Gastrocnemius medialis (tissue), 4 donors: Measurements from ENCODE around the gene ADAMTS18. TPM values are rescaled to one million over a fixed set of nuclear protein-coding genes. Genes with fewer than 3 reads are reported as not detected.

Source experiments
- ATAC-seq, 2 donors: fragments of 150-250 bp; one replicate each; pipeline ENCODE4 v1.9.1; 2016
- DNase-seq, 2 donors: peaks; one replicate each; pipeline ENCODE4 v3.0.0-alpha.2; 2019
- H3K27ac ChIP-seq, 4 donors: fragments of 200-600 bp; sonication (generic); 1 replicate in 1 of 4; 2 replicates in 3 of 4; pipeline ENCODE4 v1.5.1; 2016 to 2018; ENCODE audit warnings: mild to moderate bottlenecking in 2 of 4, moderate library complexity in 1 of 4
- H3K27me3 ChIP-seq, 3 donors: fragments of 200-600 bp; sonication (generic) in 2 of 3; 1 replicate in 1 of 3; 2 replicates in 2 of 3; pipeline versions ENCODE4 v1.5.1 to v1.6.0; 2016 to 2019; ENCODE audit warnings: mild to moderate bottlenecking in 1 of 3, moderate library complexity in 1 of 3
- H3K36me3 ChIP-seq, 2 donors: fragments of 200-600 bp; sonication (generic) in 1 of 2; one replicate each; pipeline ENCODE4 v1.5.1; 2017 to 2018
- H3K4me1 ChIP-seq, 2 donors: fragments of 200-600 bp; sonication (generic) in 1 of 2; one replicate each; pipeline ENCODE4 v1.5.1; 2016 to 2017; ENCODE audit warnings: mild to moderate bottlenecking in 2 of 2
- H3K4me3 ChIP-seq, 4 donors: fragments of 200-600 bp; sonication (generic) in 3 of 4; 1 replicate in 1 of 4; 2 replicates in 3 of 4; pipeline ENCODE4 v1.5.1; 2016 to 2019; ENCODE audit warnings: mild to moderate bottlenecking in 2 of 4
- H3K9me3 ChIP-seq, 3 donors: fragments of 200-600 bp; sonication (generic) in 2 of 3; 1 replicate in 1 of 3; 2 replicates in 2 of 3; pipeline ENCODE4 v1.5.1; 2016 to 2019
- CTCF ChIP-seq, 5 experiments: fragments of 450-650 bp in 3 of 5; fragments of 200-600 bp in 2 of 5; sonication (generic) in 2 of 5; IDR thresholded peaks in 4 of 5; conservative IDR thresholded peaks in 1 of 5; 1 replicate in 4 of 5; 2 replicates in 1 of 5; pipeline ENCODE4 v1.5.1; 2016 to 2019; ENCODE audit warnings: antibody characterized with exemption in 5 of 5, mild to moderate bottlenecking in 3 of 5, moderate library complexity in 3 of 5
- POLR2A ChIP-seq, 2 donors: fragments of 450-650 bp; IDR thresholded peaks; one replicate each; pipeline ENCODE4 v1.6.1; 2017; ENCODE audit warnings: antibody characterized with exemption in 2 of 2, mild to moderate bottlenecking in 2 of 2, moderate library complexity in 2 of 2
- in situ Hi-C, 4 donors: fragments of 200-750 bp; cut with MboI; loops; one replicate each; pipeline versions ENCODE4 v1.15.0 to v1.8.0; 2017; ENCODE audit warnings: low sequenced_read_pairs in 4 of 4
- intact Hi-C: fragments of 100-400 bp; cut with DNase I; formaldehyde crosslinking; loops from one replicate; pipeline ENCODE4 v1.15.1; 2023; ENCODE audit warnings: low total_unique reads
- total RNA-seq, 4 donors: library from RNA; depleted of rRNA; stranded (reverse); fragments of >200 nt; gene quantifications; one replicate each; pipeline versions ENCODE4 v1.1.0 to v1.2.3, GENCODE V29; 2016

ADAMTS18 gene
- total RNA-seq, 4 donors from 2014 or later: 0.82 TPM; not detected in 3

- in situ Hi-C loops (no loop called here), intact Hi-C loops (no loop called here)
- Histone ChIP-seq H3K36me3 (no peaks in the 10 kb centered on the region), H3K9me3 (no peaks in the 10 kb centered on the region), H3K4me1 (no peaks in the 10 kb centered on the region), H3K27ac (no peak overlapping the region), H3K4me3 (no peak overlapping the region), H3K27me3 (peaks cover 4 to 11% (median 10%) of the 10 kb centered on the region in 3 donors)
- ATAC-seq (no peak), DNase-seq (no peak)
- TF ChIP-seq CTCF (IDR thresholded peaks at IDR 0.05 in 4 of 5, conservative IDR thresholded peaks at IDR 0.05 in 1 of 5) (no peak), POLR2A (IDR thresholded peaks at IDR 0.05) (no peak)
These were observed 4.3 kb upstream of the ADAMTS18 start for GRCh38 chr16:77439106-77439505.

GRCh38 chr16:77437859-77438258 is 3.0 kb upstream of the ADAMTS18 start:
- in situ Hi-C loops (no loop called here), intact Hi-C loops (no loop called here)
- ATAC-seq (no peak), DNase-seq (no peak)
- no peaks in the 10 kb centered on the region for H3K36me3 ChIP-seq
- no peaks in the 10 kb centered on the region for H3K4me1 ChIP-seq
- TF ChIP-seq POLR2A (IDR thresholded peaks at IDR 0.05): no peak
- TF ChIP-seq CTCF (IDR thresholded peaks at IDR 0.05 in 4 of 5, conservative IDR thresholded peaks at IDR 0.05 in 1 of 5): no peak
- H3K27me3 ChIP-seq: peaks cover 11 to 23% (median 17%) of the 10 kb centered on the region in 3 donors
- H3K27ac ChIP-seq: no peak overlapping the region
- H3K4me3 ChIP-seq: no peak overlapping the region
- H3K9me3 ChIP-seq: no peaks in the 10 kb centered on the region

GRCh38 chr16:77435272-77435820 is 512 bp upstream of the ADAMTS18 start:
- no peak for ATAC-seq
- in situ Hi-C loops: no loop called here
- Histone ChIP-seq H3K36me3 (no peaks in the 10 kb centered on the region), H3K27me3 (peaks cover 11 to 28% (median 17%) of the 10 kb centered on the region in 3 donors), H3K27ac (no peak overlapping the region), H3K9me3 (no peaks in the 10 kb centered on the region), H3K4me1 (no peaks in the 10 kb centered on the region), H3K4me3 (no peak overlapping the region)
- DNase-seq: no peak
- intact Hi-C loops: no loop called here
- TF ChIP-seq POLR2A (IDR thresholded peaks at IDR 0.05) (no peak), CTCF (IDR thresholded peaks at IDR 0.05 in 4 of 5, conservative IDR thresholded peaks at IDR 0.05 in 1 of 5) (no peak)

GRCh38 chr16:77434022-77434529 is 758 bp downstream of the ADAMTS18 start:
- no peaks in the 10 kb centered on the region for H3K9me3 ChIP-seq
- intact Hi-C loops: no loop called here
- H3K36me3 ChIP-seq: no peaks in the 10 kb centered on the region
- no peak for TF ChIP-seq POLR2A (IDR thresholded peaks at IDR 0.05)
- no peak for TF ChIP-seq CTCF (IDR thresholded peaks at IDR 0.05 in 4 of 5, conservative IDR thresholded peaks at IDR 0.05 in 1 of 5)
- H3K27ac ChIP-seq: no peak overlapping the region
- ATAC-seq (no peak), DNase-seq (no peak)
- in situ Hi-C loops: no loop called here
- H3K27me3 ChIP-seq: peaks cover 11 to 28% (median 17%) of the 10 kb centered on the region in 3 donors
- H3K4me3 ChIP-seq: no peak overlapping the region
- no peaks in the 10 kb centered on the region for H3K4me1 ChIP-seq

GRCh38 chr16:77433146-77433545 is 1.7 kb downstream of the ADAMTS18 start:
- intact Hi-C loops: no loop called here
- no peaks in the 10 kb centered on the region for H3K9me3 ChIP-seq
- H3K36me3 ChIP-seq: no peaks in the 10 kb centered on the region
- TF ChIP-seq CTCF (IDR thresholded peaks at IDR 0.05 in 4 of 5, conservative IDR thresholded peaks at IDR 0.05 in 1 of 5) (no peak), POLR2A (IDR thresholded peaks at IDR 0.05) (no peak)
- H3K27ac ChIP-seq: no peak overlapping the region
- peaks cover 11 to 28% (median 17%) of the 10 kb centered on the region in 3 donors for H3K27me3 ChIP-seq
- DNase-seq (no peak), ATAC-seq (no peak)
- H3K4me3 ChIP-seq: no peak overlapping the region
- in situ Hi-C loops: no loop called here
- no peaks in the 10 kb centered on the region for H3K4me1 ChIP-seq
